IPS-20b (cell line): ENCODE results near the gene C5orf47.
"Not testable (repeated sequence)": the region's sequence is repeated elsewhere in the genome, so short reads cannot be mapped to it uniquely, and the experiment has no call there.

Experiments
- H3K27ac ChIP-seq: one replicate; pipeline ENCODE4 v1.5.1; 2013; ENCODE audit warnings: low read length
- H3K27me3 ChIP-seq: 2 replicates; pipeline ENCODE4 v1.6.1; 2013; ENCODE audit warnings: mild to moderate bottlenecking, low read length, inconsistent platforms; ENCODE audit not compliant: insufficient read depth
- H3K36me3 ChIP-seq: 2 replicates; pipeline ENCODE4 v1.6.1; 2013; ENCODE audit warnings: low read depth, mild to moderate bottlenecking, inconsistent platforms, low read length, moderate library complexity; ENCODE audit not compliant: insufficient read depth
- H3K4me1 ChIP-seq: 2 replicates; pipeline ENCODE4 v1.6.1; 2013; ENCODE audit warnings: mild to moderate bottlenecking, control low read depth, inconsistent platforms, low read length, moderate library complexity; ENCODE audit not compliant: insufficient read depth
- H3K4me3 ChIP-seq: 2 replicates; pipeline ENCODE4 v1.5.1; 2013; ENCODE audit warnings: mild to moderate bottlenecking, low read length, inconsistent platforms
- H3K9ac ChIP-seq: 2 replicates; pipeline ENCODE4 v1.6.1; 2013; ENCODE audit warnings: low read depth, mild to moderate bottlenecking, inconsistent platforms, low read length, moderate library complexity
- H3K9me3 ChIP-seq: 2 replicates; pipeline ENCODE4 v1.6.1; 2013; ENCODE audit warnings: mild to moderate bottlenecking, low read depth, low read length, inconsistent platforms; ENCODE audit not compliant: insufficient read depth

Gene C5orf47

DNA sequence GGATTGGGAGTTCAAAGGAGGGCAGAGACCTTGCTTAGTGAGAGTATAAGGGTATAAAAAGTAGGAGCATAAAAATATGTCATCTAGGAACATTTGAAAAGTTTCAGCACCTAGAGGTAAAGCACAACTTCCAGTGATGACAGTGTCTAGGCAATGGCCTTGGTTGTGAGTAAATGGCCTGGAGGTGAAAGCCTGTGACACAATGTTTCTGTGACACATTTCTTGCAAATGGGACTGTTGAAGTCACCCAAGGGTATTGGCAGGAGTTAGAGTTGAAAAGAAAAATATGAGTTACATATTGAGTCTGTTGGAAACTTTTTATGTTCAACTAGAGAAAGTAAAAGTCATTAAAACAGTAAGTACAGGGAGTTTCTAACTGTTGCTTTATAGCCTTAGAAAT, 14.8 kb downstream of the C5orf47 start:
- Histone ChIP-seq H3K9me3 (no peaks in the 10 kb centered on the region), H3K36me3 (no peaks in the 10 kb centered on the region), H3K4me1 (no peaks in the 10 kb centered on the region), H3K9ac (no peak overlapping the region), H3K27me3 (no peaks in the 10 kb centered on the region), H3K4me3 (no peak overlapping the region), H3K27ac (no peak overlapping the region)

DNA sequence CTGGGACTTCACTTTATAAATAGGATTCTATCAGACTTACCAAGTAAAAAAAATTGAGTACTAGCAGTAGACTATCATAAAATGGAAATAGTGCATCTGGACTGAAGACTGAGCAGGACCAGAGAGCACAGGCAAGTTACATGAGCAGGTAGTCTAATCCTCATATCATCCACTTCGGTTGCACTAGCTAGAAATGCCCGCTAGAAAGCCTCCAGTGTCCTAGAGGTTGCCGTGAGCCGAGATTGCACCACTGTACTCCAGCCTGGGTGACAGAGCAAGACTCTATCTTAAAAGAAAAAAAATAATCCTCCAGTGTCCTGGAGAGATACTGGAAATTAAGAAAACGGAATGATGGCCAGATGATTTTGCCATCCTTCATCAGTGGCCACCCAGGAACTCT, 20.0 kb downstream of the C5orf47 start:
- no peaks in the 10 kb centered on the region for H3K27me3 ChIP-seq
- H3K4me1 ChIP-seq = no peaks in the 10 kb centered on the region
- no peak overlapping the region for H3K4me3 ChIP-seq
- H3K9ac ChIP-seq = no peak overlapping the region
- H3K9me3 ChIP-seq = no peaks in the 10 kb centered on the region
- no peak overlapping the region for H3K27ac ChIP-seq
- H3K36me3 ChIP-seq = no peaks in the 10 kb centered on the region

DNA sequence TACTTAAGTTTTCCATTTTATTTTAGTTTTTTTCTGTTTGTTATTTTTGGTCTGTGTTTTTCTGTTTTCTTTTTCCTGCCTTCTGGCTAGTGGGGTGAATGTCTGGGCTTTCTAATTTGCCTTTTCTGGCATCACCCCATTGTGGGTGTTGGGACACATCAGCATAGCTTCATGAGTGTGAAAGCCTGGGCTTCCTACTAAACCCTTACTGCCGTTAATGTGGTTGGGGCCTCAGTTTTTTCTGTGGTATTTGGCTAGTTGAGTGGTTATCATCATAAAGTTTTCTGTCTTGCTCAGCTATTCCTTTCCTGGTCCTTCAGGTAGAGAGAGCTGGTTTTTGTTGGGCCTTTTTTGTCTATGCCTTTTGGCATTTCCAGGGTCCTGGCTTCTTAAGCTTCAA, 21.4 kb downstream of the C5orf47 start:
- H3K4me3 ChIP-seq = no peak overlapping the region
- H3K4me1 ChIP-seq = no peaks in the 10 kb centered on the region
- H3K9ac ChIP-seq = no peak overlapping the region
- H3K9me3 ChIP-seq = no peaks in the 10 kb centered on the region
- no peaks in the 10 kb centered on the region for H3K36me3 ChIP-seq
- no peaks in the 10 kb centered on the region for H3K27me3 ChIP-seq
- no peak overlapping the region for H3K27ac ChIP-seq

DNA sequence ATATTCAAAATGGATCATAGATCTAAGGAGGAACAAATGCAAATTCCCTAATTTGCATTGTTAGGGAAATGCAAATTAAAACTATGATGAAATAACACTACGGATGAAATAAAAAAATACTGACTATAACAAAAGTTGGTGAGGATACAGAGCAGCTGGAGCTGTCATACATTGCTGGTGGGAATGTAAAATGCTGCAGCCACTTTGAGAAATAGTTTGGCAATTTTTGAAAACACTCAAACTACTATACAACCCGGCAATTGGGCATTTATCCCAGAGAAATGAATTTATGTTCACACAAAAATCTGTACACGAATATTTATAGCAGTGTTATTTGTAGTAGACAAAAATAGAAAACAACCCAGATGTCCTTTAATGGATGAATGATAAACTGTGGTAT, 22.5 kb downstream of the C5orf47 start:
- Histone ChIP-seq H3K27ac (no peak overlapping the region), H3K9ac (no peak overlapping the region), H3K9me3 (no peaks in the 10 kb centered on the region), H3K4me1 (no peaks in the 10 kb centered on the region), H3K4me3 (no peak overlapping the region), H3K36me3 (no peaks in the 10 kb centered on the region), H3K27me3 (no peaks in the 10 kb centered on the region)

DNA sequence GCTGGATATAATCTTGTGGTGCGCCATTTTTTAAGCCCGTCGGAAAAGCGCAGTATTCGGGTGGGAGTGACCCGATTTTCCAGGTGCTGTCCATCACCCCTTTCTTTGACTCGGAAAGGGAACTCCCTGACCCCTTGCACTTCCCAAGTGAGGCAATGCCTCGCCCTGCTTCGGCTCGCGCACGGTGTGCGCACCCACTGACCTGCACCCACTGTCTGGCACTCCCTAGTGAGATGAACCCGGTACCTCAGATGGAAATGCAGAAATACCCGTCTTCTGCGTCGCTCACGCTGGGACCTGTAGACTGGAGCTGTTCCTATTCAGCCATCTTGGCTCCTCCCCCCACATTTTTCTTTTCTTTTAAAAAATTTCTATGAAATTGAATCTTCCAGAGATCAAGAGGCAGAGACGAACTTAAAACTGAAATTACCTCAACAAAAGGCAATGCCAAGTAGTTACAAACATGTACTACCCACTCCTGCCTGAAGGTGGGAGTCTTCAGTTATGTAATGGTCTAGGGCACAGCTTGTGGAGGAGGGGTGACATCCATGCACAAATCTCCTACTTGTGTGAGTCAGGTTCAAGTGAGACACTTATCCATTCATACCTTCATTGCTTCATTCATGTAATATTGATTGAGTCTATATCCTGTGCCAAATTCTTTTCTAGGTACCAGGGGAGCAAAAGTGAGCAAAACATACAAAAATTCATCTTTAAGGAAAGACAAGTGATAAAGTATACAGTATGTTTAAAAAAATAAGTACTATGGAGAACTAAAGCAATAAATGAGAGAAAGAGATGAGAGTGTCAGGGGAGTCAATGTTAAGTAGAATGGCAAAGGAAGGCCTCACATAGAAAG, 31.3 kb downstream of the C5orf47 start:
- H3K27ac ChIP-seq, H3K9me3 ChIP-seq, H3K4me1 ChIP-seq, H3K36me3 ChIP-seq, H3K27me3 ChIP-seq: not testable (repeated sequence)
- peak overlapping the region; percentile 53; the same call in 1 of the 2 replicates for H3K4me3 ChIP-seq
- H3K9ac ChIP-seq = peak overlapping the region; percentile 58; the same call in 1 of the 2 replicates

DNA sequence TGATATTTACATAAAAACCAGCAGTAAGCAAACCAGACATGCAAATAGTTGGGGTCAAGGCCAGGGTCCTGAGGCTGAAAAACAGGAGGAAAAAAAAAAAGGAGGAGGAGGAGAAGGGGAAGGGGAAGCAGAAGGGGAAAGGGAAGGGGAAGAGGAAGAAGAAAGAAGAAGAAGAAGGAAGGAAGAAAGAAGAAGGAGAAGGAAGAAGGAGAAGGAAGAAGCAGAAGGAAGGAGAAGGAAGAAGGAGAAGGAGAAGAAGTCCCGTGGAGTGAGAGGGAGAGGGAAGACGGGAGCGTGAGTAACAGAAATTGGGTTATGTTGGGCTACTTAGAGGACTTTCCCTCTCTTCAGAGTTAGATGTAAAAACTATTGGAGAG, 31.9 kb downstream of the C5orf47 start:
- Histone ChIP-seq H3K27me3 (no peaks in the 10 kb centered on the region), H3K9ac (no peak overlapping the region), H3K4me1 (peaks cover 3% of the 10 kb centered on the region; the same call in 1 of the 2 replicates), H3K9me3 (no peaks in the 10 kb centered on the region), H3K4me3 (no peak overlapping the region), H3K27ac (no peak overlapping the region), H3K36me3 (no peaks in the 10 kb centered on the region)

DNA sequence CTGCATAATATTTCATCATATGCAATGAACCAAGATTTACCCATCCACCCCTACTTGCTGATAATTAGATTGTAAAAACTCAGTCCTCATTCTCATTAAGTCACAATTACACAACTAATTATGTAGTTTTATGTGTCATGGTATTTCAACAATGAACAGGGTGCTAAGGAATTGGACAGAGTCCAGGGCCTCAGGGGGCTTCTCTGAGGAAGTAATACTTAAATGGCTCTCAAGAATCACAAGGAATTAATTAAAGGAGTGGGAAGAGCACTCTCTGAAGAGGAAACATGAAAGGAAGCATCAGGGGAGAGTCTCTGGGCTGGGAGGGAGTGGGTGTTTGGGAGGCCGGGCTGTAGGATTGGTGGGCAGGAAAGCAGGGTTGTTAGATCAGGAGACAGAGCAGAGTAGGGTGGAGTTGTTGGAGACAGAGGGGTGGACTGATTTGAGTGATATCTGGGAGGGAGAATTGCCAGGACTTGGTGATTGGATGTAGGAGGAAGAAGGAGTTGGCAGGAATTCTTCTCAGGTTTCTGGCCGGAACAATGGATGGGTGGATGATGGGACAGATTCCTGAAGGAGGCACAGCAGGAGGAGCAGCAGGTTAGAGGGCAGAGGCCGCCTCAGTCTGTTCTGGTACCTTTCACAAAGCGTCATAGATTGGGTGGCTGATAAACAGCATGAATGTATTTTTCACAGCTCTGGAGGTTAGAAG, 33.6 kb downstream of the C5orf47 start:
- Histone ChIP-seq H3K9ac (no peak overlapping the region), H3K36me3 (no peaks in the 10 kb centered on the region), H3K9me3 (no peaks in the 10 kb centered on the region), H3K27ac (no peak overlapping the region), H3K4me3 (no peak overlapping the region), H3K4me1 (peaks cover 3% of the 10 kb centered on the region; the same call in 1 of the 2 replicates), H3K27me3 (no peaks in the 10 kb centered on the region)

DNA sequence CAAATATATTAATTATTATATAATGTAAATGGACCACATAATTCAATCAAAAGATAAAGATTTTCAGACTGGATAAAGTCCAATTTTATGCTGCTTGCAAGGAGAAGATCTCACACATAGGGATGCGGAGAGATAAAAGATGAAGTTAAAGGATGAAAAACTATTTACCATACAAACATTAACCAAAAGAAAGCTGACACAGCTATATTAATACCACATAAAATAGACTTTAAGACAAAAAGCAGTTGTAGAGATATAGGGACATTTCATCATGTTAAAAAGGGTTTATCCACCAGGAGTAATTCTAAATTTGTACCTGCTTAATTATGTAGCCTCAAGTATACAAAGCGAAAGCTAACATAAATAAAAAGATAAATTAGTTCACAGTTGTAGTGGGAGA, 41.3 kb downstream of the C5orf47 start:
- Histone ChIP-seq H3K27ac (no peak overlapping the region), H3K4me3 (no peak overlapping the region), H3K36me3 (no peaks in the 10 kb centered on the region), H3K9me3 (no peaks in the 10 kb centered on the region), H3K9ac (no peak overlapping the region), H3K4me1 (no peaks in the 10 kb centered on the region), H3K27me3 (no peaks in the 10 kb centered on the region)

DNA sequence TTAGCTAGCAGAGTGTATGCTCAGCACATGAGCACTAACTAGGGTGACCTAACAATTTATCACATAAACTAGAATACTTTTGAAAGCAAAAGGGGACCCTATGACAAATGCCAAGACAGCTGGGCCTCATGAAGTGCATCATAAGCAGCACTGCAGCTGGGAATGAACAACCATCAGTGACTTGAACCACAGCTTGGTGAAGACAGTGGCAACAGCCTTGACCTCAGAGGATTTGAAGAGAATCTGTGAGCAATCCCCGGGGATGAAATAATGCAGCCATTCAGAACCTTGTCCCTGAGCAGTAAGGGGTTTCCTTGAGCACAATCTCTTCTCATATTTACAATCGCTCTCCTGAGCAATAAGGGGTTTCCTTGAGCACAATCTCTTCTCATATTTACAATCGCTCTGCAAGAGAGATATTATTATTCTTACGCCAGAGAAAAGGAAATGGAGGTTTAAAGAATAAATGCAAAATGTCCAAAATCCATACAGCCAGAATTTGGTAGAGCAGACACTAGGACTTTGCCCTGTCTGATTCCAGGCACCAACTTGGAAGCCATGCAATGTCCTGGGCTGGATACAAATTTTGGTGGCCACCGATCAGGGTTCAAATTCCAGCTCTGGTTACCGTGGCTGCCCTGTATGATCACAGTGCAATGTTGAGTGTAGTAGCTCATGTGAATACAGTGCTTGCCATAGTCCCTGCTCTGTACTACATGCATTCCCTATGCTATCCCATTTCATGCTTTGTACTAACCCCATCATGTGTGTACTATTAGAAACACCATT, 55.7 kb downstream of the C5orf47 start:
- Histone ChIP-seq H3K9ac (no peak overlapping the region), H3K27me3 (no peaks in the 10 kb centered on the region), H3K9me3 (no peaks in the 10 kb centered on the region), H3K4me1 (no peaks in the 10 kb centered on the region), H3K4me3 (no peak overlapping the region), H3K36me3 (no peaks in the 10 kb centered on the region), H3K27ac (no peak overlapping the region)

DNA sequence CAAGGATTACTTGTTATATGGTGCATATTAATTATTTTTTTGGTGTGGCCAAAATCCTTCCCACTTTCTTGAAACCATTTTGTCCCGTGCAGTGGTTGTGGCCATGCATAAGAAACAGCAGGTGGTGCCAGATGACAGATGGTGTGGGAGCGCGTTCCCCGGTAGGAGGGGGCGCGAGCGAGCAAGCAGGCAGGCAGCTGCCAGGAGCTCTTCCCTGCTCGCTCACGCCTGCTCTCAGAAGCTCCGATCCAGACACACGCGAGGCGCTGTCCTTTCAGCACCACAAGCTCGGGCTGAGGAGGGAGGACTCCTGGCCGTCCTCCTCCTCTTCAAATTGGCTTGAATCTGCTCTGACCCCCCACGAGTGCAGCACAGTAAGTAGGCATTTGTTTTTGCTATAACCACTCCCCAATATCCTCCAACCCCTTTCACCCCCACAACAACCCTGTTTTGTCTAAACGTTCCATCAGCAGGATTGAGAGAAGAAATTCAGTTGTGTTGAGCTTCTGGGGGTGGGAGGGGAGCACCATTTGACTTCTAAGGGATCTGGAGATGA, 56.6 kb downstream of the C5orf47 start, which contains the start of gene NSG2:
TSS of gene NSG2 (plus strand) at position 237 of the 556 bp plus-strand sequence. CDS start 1,050 bp downstream, outside the sequence.
- Histone ChIP-seq H3K4me1 (no peaks in the 10 kb centered on the region), H3K9me3 (no peaks in the 10 kb centered on the region), H3K27me3 (no peaks in the 10 kb centered on the region), H3K9ac (no peak within 1 kb of the TSS), H3K4me3 (no peak within 1 kb of the TSS), H3K36me3 (no peaks in the 10 kb centered on the region), H3K27ac (no peak within 1 kb of the TSS)

DNA sequence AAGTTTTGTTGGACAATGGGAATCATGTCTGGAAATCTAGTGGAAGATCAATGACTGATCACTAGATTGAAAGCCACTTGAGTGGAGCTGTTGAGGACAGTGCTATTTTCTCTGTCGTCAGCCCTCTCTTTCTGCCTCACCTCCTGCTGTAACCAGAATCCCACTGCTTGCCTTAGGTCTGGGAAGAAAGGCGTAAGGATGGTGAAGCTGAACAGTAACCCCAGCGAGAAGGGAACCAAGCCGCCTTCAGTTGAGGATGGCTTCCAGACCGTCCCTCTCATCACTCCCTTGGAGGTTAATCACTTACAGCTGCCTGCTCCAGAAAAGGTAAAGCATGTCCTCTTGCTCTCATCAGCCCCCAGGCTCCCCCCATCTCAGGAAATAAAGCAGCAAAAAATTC, 57.6 kb downstream of the C5orf47 start:
- no peaks in the 10 kb centered on the region for H3K4me1 ChIP-seq
- H3K9me3 ChIP-seq = no peaks in the 10 kb centered on the region
- no peak overlapping the region for H3K27ac ChIP-seq
- H3K9ac ChIP-seq = no peak overlapping the region
- H3K36me3 ChIP-seq = no peaks in the 10 kb centered on the region
- no peak overlapping the region for H3K4me3 ChIP-seq
- H3K27me3 ChIP-seq = no peaks in the 10 kb centered on the region
